NCI-H748 (cell line): ENCODE results near the gene EXD3.

Experiments
- DNase-seq: peaks from one replicate; lab custom pipeline; 2025; ENCODE audit not compliant: unreplicated experiment; lab: John Stamatoyannopoulos, UW

The EXD3 gene

DNA sequence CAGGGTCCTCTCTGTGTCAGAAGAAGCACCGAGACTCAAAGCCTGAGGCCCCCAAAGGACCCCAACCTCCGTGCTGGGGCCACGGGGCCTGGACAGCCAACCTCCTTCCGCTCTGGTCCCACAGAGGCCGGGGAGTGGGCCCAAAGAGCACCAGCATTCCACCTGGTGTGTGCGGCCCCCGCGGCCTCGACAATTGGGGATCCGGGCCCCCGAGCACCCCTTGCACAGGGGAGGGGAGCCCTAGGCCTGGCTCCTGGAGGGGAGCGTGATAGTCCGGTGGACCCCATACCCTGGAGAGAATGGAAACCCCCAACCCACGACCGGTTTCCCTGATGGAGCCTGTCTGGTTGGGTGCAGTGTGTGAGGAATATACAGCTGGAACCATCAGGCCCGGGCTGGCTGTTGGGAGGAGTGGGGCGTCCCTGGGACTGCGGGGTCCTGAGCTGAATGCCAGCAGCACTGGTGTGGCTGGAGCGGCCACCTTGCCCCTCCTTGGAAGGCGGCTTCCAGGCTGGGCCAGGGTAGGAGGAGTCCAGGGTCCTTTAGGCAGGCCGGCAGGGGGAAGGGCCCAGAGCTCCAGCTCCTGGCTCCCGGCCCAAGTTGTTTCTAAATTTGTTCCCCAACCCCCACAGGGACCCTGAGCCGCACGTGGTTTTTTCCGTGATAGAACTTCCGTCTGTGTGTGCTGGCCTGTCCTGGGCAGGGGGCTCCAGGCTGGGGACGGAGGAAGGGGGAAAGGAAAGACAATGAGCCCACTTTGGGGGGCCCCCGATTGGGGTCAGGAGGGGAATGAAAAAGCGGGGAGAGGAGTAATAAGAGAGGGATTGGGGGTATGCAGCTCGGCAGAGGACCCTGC, 146.3 kb downstream of the EXD3 start:
- no peak for DNase-seq

DNA sequence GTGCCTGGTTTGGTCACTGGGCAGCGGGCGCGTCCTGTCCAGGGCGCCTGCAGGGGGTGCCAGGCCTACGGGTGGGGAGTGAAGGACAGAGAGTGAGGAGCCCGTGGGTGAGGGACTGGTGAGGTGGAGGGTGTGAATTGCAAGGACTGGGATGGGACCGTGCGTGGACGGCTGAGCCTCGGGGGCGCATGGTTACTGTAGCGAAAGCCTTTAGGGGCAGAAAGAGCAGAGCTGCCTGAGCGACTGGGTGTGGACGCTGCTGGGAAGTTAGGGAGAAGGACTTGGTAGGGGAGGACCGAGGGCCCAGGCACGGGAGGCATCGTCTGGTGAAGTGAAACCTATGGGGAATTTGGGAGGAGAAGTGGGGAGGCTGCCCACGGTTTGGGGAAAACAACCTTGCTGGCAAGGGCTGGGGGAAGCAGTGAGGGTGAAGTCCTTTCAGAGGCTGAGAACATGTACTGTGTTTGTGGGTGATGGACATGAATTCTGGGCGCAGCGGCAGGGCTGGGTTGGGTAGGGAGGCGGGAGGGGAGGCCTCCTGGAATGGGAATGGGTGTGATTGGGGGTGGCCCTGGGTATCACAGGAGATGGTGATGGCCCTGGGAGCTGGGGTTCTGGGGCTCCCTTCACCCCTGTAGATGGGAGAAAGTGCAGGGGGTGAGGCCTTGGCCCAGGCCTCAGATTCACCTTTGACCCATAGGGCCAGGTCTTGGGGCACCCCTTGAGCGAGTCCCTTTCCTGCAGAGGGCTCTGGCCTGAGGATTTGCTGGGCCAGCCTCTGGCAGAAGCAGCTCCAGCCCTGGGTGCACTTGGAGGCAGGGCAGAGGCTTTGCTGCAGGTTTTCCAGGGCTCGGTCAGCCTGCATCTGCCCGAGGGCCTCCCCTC, 147.1 kb downstream of the EXD3 start:
- no peak for DNase-seq

DNA sequence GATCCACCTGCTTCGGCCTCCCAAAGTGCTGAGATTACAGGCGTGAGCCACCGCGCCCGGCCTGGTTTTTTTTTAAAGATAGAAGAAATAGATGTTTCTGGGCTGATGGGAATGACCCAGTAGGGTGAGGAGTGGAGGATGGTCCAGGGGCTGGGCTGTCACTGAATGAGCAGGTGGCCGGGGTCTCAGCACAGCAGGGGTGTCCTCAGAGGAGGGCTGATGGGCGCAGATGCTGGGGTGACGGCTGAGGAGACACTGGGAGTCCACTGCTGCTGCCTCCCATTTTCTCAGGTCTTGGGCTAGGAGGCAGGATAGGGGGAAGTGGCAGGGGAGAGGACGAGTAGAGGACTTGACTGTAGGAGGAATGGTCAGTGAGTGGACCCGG, 147.8 kb downstream of the EXD3 start:
- no peak for DNase-seq

DNA sequence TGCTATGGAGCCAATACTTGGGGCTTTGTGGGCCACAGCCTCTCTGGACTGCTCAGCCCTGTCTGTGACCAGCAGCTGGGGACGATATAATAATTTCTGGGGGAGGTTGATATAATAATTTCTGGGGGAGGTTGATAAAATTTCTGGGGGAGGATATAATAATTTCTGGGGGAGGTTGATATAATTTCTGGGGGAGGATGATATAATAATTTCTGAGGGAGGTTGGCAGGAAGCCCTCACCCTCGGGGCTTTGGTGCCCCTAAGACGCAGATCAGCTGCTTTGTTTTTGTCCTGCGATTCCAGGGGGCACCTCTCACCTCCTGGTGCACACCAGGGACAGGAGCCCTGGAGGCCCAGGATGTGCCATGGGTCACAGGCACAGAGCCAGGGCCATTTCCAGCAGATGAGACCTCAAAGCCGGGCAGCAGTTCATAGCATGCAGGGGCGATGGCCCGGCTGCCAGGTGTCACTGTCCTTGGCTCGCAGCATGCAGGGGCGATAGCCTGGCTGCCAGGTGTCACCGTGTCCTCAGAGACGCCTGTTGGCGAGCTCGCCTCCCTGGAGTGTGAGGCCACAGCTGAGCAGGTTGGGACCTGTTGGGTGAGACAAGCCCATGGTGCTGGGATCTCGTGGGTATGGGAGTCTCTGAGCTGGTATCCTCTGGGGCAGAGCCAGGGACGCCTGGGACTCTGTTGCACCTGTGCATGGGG, 149.2 kb downstream of the EXD3 start:
- DNase-seq, result no peak

DNA sequence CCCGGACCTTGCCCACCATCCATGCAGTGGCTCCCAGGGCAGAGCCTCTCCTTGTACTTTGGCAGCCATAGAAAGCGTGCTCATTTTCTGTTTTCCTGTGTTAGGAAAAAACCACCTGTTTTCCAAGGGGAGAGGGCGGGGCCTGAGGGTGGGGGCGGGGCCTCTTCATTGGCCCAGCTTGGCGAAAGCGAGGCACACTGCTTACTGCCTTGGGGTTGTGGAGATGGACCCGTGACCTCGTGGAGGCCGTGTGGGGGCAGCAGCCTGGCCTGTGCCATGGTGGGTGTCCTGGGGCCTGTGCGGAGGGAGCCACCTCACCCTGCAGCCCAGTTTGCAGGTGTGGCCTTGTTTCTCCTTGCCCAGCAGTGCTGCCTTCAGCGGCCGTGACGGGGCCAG, 149.9 kb downstream of the EXD3 start:
- DNase-seq, result no peak

DNA sequence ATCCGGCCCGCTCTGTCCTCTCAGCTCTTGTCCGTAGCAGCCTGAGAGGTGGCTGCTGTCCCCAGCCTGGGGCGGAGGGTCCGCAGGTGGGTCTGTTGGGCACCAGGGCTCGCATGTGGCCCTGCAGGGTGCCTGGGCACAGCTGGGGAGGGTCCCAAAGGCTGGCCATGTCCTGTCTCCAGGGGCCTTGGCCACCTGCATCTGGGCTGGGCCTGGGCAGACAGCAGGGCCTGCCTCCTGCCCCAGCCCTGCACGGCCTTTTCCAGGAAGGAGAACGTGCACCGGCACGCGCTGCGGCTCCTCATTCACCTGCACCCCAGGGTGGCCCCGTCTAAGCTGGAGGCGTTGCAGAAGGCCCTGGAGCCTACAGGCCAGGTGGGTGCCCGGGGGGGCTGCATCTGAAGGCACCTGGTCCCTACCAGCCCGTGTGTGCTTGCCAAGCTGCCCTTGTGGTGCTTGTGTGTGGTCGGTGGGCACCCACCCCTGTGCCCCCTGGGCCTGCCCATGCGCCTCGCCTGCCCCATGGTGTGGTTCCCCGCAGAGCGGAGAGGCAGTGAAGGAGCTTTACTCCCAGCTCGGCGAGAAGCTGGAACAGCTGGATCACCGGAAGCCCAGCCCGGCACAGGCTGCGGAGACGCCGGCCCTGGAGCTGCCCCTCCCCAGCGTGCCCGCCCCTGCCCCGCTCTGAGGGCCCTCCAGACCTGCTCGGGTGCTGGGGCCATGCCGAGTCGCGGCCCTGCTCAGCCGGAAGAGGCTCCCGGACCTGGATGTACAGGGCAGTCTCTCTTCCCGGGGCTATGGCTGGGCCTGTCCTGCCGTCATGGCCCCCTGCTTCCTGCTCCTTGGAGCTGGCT, 150.5 kb downstream of the EXD3 start:
- no peak for DNase-seq

DNA sequence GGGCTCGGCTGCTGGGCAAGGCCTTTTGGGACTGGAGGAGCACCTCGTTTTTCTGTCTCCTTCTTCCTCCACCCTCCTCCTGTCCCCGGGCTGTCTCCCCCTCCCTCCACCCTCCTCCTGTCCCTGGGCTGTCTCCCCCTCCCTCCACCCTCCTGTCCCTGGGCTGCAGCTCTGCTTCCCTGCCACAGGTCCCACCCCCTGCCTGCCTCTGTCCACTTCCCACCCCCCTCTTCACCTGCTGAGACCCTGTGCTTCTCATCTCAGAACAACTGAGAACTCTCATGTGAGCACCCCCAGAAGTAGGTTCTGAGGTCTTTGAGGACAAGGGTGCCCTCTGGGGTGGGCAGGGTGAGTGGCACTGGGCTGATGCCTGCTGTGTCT, 151.3 kb downstream of the EXD3 start:
- no peak for DNase-seq

DNA sequence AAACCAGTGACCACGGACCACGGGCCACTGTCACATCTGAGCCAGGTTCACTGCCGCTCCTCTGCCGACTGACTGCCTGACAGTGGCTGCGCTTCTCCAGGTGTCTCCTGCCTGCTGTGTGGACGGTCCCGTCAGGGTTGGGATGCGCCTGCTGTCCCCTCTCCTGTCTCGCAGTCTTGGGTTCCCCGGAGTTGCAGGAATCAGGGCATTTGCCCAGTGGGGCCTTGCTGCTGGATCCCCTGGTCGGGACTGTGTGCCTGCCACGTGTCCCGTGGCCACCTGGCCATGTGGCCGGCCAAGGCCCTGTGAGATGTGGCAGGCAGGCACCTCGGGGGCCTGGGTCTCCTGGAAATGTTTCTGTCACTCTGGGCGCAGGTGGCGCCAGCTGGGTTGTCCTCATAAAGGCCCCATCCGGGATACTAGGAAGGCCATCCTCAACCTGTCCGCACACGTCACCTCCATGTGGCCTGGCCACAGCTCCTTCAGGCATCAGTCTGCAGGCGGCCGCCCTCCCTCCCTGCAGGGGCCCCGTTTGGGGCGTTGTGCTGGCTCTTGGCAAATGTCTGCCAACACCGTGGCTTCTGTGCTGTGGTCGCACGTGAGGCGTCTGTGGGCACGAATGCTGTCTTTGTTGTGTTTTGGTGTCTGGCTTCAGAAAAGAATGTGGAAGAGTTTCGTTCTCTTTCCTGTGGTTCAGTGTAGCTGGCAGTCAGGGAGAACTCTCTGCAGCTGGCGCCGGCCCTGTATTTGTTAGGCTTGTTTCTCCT, 151.8 kb downstream of the EXD3 start:
- no peak for DNase-seq

DNA sequence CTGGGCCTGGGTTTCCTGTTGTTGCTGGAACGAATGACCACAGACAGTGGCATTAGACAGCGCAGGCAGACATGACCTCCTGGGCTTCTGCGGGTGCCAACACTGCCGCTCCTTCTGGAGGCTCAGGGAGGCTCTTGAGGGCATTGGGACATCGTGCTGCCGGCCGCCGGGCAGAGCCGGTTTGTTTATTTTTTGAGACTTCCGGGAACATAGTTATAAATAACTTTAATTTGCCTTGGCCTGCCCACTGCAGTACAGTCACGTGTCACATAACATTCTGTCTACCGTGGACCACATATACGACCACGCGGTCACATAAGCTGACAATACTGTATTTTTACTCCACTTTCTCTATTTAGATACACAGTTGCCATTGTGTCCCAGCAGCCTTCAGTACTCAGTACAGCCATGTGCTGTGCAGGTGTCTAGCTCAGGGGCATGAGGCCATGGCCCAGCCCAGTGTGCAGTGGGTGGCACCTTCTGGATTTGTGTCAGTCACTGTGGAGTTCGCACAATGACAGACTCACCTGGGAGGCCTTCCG, 153.7 kb downstream of the EXD3 start:
- DNase-seq, result no peak

DNA sequence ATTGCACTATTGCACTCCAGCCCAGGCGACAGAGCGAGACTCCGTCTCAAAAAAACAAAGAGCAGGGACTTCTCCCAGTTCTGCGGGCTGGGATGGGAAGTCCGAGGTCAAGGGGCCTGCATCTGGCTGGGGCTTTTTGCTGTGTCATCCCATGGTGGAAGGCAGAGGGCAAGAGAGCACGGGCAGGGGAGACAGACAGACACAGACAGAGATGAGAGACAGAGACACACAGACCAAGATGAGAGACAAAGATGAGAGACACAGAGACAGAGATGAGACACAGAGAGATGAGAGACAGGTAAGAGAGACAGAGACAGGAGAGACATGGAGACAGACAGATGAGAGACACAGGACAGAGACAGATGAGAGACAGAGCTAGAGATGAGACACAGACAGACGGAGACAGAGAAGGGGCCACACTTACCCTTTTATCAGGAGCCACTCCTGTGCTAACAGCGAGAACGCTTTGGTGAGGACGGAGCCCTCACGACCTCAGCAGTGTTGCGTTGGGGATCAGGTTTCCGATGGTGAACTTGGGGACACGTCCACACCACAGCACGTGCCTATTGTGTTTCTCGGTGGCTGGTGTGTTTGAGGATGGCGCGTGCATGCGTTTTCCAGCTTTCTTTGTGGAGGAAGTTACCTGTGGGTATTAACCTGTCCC, 154.3 kb downstream of the EXD3 start:
- no peak for DNase-seq

DNA sequence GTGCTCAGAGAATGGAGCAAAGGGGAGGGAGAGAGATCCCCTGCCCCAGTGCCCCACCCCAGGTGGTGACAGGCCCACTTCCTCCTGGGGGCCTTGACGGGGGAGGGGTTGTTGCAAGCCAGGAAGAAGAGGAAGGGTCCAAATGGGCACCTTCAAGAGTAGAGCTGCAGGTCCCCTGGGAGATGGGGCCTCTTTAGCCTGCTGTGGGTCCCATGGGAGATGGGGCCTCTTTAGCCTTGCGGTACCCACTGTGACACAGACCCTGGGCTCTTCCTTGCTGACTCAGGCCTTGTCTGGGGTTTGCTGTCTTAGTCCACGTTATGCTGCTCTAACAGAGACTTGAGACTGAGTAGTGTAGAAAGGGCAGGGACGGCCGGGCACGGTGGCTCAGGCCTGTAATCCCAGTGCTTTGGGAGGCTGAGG, 155.0 kb downstream of the EXD3 start:
- no peak for DNase-seq

DNA sequence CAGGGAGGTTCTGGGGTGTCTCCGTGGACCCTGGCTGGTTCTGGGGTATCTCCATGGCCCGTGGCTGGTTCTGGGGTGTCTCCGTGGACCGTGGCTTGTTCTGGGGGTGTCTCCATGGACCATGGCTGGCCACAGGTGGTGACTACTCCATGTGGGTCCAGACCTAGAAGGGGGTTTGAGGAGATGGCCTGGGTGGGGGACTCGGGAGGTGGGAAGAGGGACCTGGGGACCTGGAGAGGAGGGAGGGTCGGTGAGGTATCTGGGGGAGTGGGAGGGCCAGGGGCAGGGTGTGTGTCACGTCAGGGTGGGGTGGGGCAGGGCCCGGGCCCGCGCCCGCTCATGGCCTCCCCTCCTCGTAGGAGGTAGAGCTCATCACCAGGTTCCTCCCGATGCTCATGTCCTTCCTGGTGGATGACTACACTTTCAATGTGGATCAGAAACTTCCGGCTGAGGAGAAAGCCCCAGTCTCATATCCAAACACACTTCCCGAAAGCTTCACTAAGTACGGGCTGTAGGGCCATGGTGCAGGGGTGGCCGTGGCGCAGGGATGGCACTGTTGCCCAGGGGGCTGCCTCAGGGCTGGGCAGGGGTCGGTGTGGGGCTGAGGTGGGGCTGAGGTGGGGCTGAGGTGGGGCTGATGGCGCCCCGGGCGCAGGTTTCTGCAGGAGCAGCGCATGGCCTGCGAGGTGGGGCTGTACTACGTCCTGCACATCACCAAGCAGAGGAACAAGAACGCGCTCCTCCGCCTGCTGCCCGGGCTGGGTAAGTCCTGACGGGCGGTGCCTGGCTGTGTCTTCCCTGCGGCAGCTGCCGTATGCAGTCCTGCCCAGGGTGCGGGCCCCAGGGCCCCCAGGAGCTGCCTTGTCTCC, 156.1 kb downstream of the EXD3 start:
- DNase-seq, result no peak

DNA sequence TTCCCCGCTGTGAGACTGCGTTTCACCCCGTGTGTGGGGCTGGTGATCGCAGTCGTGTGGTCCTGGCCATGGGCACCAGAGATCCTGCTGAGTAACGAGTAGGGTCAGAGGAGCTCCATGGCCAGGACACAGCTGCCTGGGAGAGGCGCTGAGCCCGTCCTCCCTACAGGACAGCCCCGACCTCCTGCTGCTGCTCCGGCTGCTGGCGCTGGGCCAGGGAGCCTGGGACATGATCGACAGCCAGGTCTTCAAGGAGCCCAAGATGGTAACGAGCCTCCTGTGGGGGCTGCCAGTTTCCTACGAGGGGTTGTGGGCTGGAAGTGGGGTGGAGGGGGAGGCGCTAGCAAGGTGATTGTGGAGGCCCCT, 156.8 kb downstream of the EXD3 start:
- no peak for DNase-seq

DNA sequence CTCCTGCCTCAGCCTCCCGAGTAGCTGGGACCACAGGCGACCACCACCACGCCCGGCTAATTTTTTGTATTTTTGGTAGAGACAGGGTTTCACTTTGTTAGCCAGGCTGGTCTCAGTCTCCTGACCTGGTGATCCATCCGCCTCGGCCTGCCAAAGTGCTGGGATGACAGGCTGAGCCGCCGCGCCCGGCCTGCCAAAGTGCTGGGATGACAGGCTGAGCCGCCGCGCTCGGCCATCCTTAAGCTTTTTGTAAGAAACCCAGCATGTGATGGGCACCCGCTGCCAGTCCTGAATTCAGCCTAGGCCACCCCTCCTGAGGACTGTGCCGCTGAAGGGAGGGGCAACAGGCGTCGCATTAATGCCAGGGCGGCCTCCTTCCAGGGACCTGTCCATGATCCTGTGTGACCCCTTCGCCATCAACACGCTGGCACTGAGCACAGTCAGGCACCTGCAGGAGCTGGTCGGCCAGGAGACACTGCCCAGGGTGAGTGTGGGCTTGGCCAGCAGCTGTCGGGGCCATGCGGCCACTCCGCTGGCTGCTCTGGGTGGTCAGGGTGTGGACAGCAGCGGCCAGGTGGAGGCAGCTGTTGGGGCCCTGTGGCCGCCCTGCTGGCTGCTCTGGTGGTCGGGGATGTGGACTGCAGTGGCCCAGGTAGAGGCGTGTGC, 157.3 kb downstream of the EXD3 start:
- no peak for DNase-seq

DNA sequence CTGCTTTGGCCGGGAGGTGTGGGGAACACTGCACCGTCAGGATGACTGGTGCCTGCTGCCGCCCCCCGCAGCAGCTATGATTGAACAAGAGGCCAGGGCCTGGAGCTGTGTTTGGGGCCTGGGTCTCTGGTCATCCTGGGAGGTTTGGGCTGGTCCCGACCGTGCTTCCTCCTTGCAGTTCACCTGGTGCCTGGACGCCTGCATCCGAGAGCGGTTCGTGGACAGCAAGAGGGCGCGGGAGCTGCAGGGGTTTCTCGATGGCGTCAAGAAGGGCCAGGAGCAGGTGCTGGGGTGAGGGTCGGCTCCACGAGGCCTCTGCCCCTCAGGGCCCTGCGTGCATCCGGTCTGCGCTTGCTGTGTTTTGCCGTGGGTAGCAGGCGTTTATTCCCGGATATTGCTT, 158.9 kb downstream of the EXD3 start:
- DNase-seq, result no peak

DNA sequence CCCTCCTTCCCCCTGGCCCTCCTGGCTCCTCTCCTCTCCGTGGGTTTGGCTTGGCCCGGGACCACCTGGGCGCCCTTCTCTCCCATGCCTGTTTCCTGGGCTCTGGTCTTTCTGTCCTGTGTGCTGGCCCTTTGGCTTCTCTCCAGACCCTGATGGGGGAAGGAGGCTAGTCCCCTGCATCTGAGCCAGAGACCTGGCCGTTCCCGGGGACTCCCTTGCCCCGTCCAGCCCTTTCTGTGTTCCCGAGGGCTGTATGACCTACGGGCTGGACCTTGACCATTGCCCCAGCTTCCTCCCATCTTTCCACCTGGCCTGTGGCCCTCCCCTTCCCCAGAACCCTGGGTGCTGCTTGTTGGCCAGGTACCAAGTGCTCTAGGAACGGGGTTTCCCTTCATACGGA, 159.5 kb downstream of the EXD3 start:
- DNase-seq, result no peak

DNA sequence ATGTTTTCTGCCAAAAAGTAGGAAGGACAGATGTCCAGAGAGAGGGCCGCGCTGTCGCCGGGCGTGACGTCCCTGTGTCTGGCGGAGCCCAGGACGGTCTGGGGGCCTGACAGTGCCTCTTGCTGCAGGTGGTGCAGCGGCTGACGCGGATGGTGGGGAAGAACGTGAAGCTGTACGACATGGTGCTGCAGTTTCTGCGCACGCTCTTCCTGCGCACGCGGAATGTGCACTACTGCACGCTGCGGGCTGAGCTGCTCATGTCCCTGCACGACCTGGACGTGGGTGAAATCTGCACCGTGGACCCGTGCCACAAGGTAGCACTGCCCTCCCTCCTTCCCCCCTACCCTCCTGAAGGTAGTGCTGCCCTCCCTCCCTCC, 160.1 kb downstream of the EXD3 start:
- DNase-seq, result no peak
